K562 (cell line): ENCODE results near the gene RACK1. TPM values are rescaled to one million over a fixed set of nuclear protein-coding genes. Genes with fewer than 3 reads are reported as not detected.

Source experiments
- ARID3A ChIP-seq: IDR thresholded peaks from 2 replicates; pipeline ENCODE4 v1.6.1; 2012; ENCODE audit warnings: low read depth, low read length, improper control_type of control experiment, borderline replicate concordance
- BCLAF1 ChIP-seq, 2 experiments: fragments of 450-650 bp in 1 of 2; IDR thresholded peaks; 2 replicates each; pipeline ENCODE4 v1.6.1; 2011 to 2017; ENCODE audit warnings: low read depth in 2 of 2, antibody characterized with exemption in 1 of 2, borderline replicate concordance in 1 of 2, low read length in 1 of 2, mild to moderate bottlenecking in 1 of 2, mixed read lengths in 1 of 2; ENCODE audit not compliant: control insufficient read depth in 1 of 2
- CEBPG ChIP-seq, 3 experiments: fragments of 200-800 bp in 1 of 3; sonication (Bioruptor generic) in 1 of 3; sonication (generic) in 1 of 3; formaldehyde crosslinking in 1 of 3; IDR thresholded peaks in 2 of 3; conservative IDR thresholded peaks in 1 of 3; 2 replicates each; pipeline versions ENCODE4 v1.6.1 to v1.8.0; 2016 to 2022; ENCODE audit warnings: missing compliant biosample characterization in 2 of 3, missing genetic modification characterization in 2 of 3, mild to moderate bottlenecking in 1 of 3, missing genetic modification reagents in 1 of 3
- ESRRA ChIP-seq: fragments of 450-650 bp; IDR thresholded peaks from 2 replicates; pipeline ENCODE4 v1.6.1; 2014; ENCODE audit warnings: low read depth, mild to moderate bottlenecking, moderate library complexity, borderline replicate concordance
- JUND ChIP-seq, 2 experiments: IDR thresholded peaks; 2 replicates in 1 of 2; 3 replicates in 1 of 2; pipeline ENCODE4 v1.6.1; 2011; ENCODE audit warnings: borderline replicate concordance in 2 of 2, low read depth in 2 of 2, low read length in 2 of 2, improper control_type of control experiment in 1 of 2, missing biosample characterization in 1 of 2, missing genetic modification characterization in 1 of 2, missing genetic modification reagents in 1 of 2
- MEF2A ChIP-seq: IDR thresholded peaks from 2 replicates; pipeline ENCODE4 v1.6.1; 2011; ENCODE audit warnings: low read depth, mild to moderate bottlenecking, low read length, moderate library complexity; ENCODE audit not compliant: control insufficient read depth
- NCOA2 ChIP-seq, 2 experiments: fragments of 450-650 bp; IDR thresholded peaks; 2 replicates each; pipeline ENCODE4 v1.6.1; 2018; ENCODE audit warnings: mild to moderate bottlenecking in 2 of 2, moderate library complexity in 1 of 2; ENCODE audit not compliant: partially characterized antibody in 2 of 2
- NFIX ChIP-seq: fragments of 250-450 bp; sonication (Bioruptor Pico); IDR thresholded peaks from 2 replicates; pipeline ENCODE4 v1.4.0; 2020; ENCODE audit warnings: low read depth, mild to moderate bottlenecking, moderate library complexity
- PHF8 ChIP-seq: fragments of 200-600 bp; sonication (generic); IDR thresholded peaks from 2 replicates; pipeline ENCODE4 v1.6.1; 2012; ENCODE audit warnings: mixed run types, mild to moderate bottlenecking, inconsistent platforms, low read length, moderate library complexity, borderline replicate concordance
- POLR2G ChIP-seq: fragments of 200-400 bp; formaldehyde crosslinking; IDR thresholded peaks from 2 replicates; pipeline ENCODE4 v1.6.1; 2017; ENCODE audit warnings: low read depth, mild to moderate bottlenecking, antibody characterized with exemption, low read length, moderate library complexity
- POLR3G ChIP-seq: IDR thresholded peaks from 2 replicates; pipeline ENCODE4 v1.6.1; 2011; ENCODE audit not compliant: insufficient read length, insufficient replicate concordance; ENCODE audit errors: extremely low read depth
- SMARCC2 ChIP-seq: fragments of 450-650 bp; IDR thresholded peaks from 2 replicates; pipeline ENCODE4 v1.6.1; 2017; ENCODE audit warnings: antibody characterized with exemption, moderate library complexity, mild to moderate bottlenecking, low read depth
- TAF7 ChIP-seq: fragments of 450-650 bp; IDR thresholded peaks from 2 replicates; pipeline ENCODE4 v1.6.1; 2016; ENCODE audit warnings: missing genetic modification characterization, missing compliant biosample characterization
- THRB ChIP-seq: fragments of 450-650 bp; formaldehyde crosslinking; conservative IDR thresholded peaks from 2 replicates; pipeline ENCODE4 v1.4.0; 2022; ENCODE audit warnings: mild to moderate bottlenecking, missing genetic modification characterization
- WHSC1 ChIP-seq: IDR thresholded peaks from one replicate; pipeline ENCODE4 v1.6.1; 2012; ENCODE audit warnings: low read length, control low read depth, inconsistent platforms
- ZBTB43 ChIP-seq: sonication (generic); formaldehyde crosslinking; IDR thresholded peaks from 2 replicates; pipeline ENCODE4 v1.8.0; 2023; ENCODE audit warnings: mild to moderate bottlenecking, missing genetic modification reagents
- ZNF134 ChIP-seq: fragments of 250-450 bp; sonication (Bioruptor Pico); conservative IDR thresholded peaks from 2 replicates; pipeline ENCODE4 v1.4.0; 2020
- ZNF143 ChIP-seq: sonication (generic); formaldehyde crosslinking; IDR thresholded peaks from 2 replicates; pipeline ENCODE4 v1.9.0; 2022; ENCODE audit warnings: mild to moderate bottlenecking, missing genetic modification reagents
- polyA plus RNA-seq, 8 experiments: library from polyadenylated mRNA; depleted of rRNA in 4 of 8; stranded (reverse) in 5 of 8; unstranded in 3 of 8; fragments of >200 nt; fragmentation: Nextera tagmentation in 2 of 8; fragmentation: Illumina TruSeq in 1 of 8; extraction: Ambion mirVana in 2 of 8; extraction: Trizol in 1 of 8; gene quantifications; 2 replicates each; pipeline versions ENCODE4 v1.2.1 to v1.2.3, GENCODE V29; 2011 to 2014; ENCODE audit warnings: inconsistent platforms in 1 of 8, missing spikeins in 1 of 8
- total RNA-seq, 7 experiments: library from RNA; depleted of rRNA in 6 of 7; stranded (reverse); fragments of >200 nt in 6 of 7; fragmentation: Illumina TruSeq in 2 of 7; extraction: Trizol in 2 of 7; gene quantifications; 2 replicates each; pipeline versions ENCODE4 v1.2.1 to v1.2.3, GENCODE V29; 2011 to 2021; ENCODE audit warnings: low replicate concordance in 1 of 7

Gene RACK1
- total and polyA plus RNA-seq, 9 of the 15 experiments (the other 6 are each of a cell fraction or from before 2014, with no cell fraction given) = 2,303 to 5,311 (median 3,833) TPM

- TF ChIP-seq THRB (CRISPR knock-in tag) (no peak), POLR3G (peak; percentile 40), NFIX (CRISPR knock-in tag) (no peak), JUND (IDR thresholded peaks at IDR 0.05; ENCODE audit: borderline replicate concordance, low read depth, low read length) (no peak), JUND (tag; IDR thresholded peaks at IDR 0.05; ENCODE audit: borderline replicate concordance, low read depth, low read length) (no peak; the same call in 2 of the 3 replicates), ZNF143 (CRISPR knock-in tag) (no peak), BCLAF1 (IDR thresholded peaks at IDR 0.05; ENCODE audit: borderline replicate concordance in 1 of 2, control insufficient read depth in 1 of 2, low read depth in 2 of 2, low read length in 1 of 2) (no peak), WHSC1 (no peak), TAF7 (no peak), ESRRA (no peak; the same call in 1 of the 2 replicates), NCOA2 (IDR thresholded peaks at IDR 0.05; ENCODE audit: partially characterized antibody in 2 of 2) (no peak), ZBTB43 (CRISPR knock-in tag) (no peak), POLR2G (no peak), MEF2A (0 out of 2 replicates have a peak, but pooled peaks have one; percentile 4), CEBPG (CRISPR knock-in tag; IDR thresholded peaks at IDR 0.05) (no peak), CEBPG (tag; conservative IDR thresholded peaks at IDR 0.05 in 1 of 2, IDR thresholded peaks at IDR 0.05 in 1 of 2) (no peak), PHF8 (peak; percentile 24; the same call in 1 of the 2 replicates), SMARCC2 (no peak), ZNF134 (no peak), ARID3A (no peak)
Observed at GRCh38 chr5:181188700-181189362, 54.9 kb downstream of the RACK1 start (continued).
